ENCODE results near the gene ACP5.

Gene ACP5

GRCh38 chr19:11547929-11548700, 29.3 kb downstream of the ACP5 start:
- no peak for DNase-seq (ENCODE audit: low read depth in 2 of 2)

DNA sequence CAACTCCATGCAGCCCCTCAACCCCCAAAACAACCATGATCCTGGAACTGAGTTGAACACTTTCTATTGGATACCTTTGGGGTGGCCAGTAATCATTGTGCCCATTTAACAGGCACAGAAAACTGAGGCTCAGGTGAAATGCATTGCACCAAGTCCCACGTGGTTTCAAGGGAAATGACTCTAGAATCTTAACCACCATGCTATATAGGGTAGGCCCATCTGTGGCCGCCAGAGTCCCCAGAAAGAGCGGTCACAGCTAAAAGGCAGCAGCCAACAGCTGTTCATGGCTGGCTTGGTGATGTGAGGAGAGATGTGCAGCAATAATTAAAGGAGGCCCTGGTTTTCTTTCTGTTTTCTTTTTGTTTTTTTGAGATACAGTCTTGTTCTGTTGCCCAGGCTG, 36.2 kb downstream of the ACP5 start:
- no peak for DNase-seq (ENCODE audit: low read depth in 2 of 2)

GRCh38 chr19:11540645-11541044, 36.8 kb downstream of the ACP5 start:
- DNase-seq (ENCODE audit: low read depth in 2 of 2), result no peak

DNA sequence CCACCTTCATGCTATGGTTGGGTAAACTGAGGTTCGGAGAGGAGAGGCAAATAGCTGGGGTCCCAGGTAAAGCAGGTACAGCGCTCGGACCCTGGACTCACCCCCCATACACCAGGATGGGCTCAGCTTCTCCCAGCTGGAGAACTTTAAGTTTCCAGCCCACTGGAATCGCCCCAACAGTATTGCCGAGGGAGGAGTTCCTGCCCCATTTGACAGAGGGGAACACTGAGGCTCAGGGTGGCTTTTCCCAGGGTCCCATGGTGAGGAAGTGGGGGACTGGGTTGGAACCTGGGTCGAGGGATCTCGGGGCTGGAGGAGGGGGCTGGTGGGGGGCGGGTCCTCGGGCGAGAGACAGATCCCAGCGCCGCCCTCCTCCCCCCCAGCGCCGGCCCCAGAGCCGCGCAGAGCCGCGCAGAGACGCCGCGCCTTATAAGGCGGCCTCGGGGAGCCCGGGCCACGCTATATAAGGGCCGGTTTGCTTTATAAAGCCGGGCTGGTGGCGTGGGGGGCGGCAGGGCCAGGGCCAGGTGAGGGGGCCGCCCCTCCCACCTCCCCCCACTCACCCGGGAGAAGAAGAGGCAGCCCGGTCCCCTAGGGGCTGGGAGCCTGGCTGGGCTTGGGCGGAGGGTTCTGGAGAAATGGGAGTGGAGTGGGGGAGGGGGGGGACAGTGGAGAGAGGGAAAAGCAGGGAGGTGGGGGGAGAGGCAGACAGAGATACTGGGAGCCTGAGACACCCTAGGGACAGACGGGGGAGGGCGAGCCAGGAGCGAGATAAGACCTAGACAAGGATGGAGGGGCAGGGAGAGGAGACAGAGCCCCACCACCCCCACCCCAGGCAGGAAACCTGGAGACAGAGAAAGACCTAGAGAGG, 37.7 kb downstream of the ACP5 start:
- no peak for DNase-seq (ENCODE audit: low read depth in 2 of 2)

GRCh38 chr19:11538232-11539036, 39.0 kb downstream of the ACP5 start, which contains the start of gene CNN1:
TSS of gene CNN1 (plus strand) at chr19:11538851. CDS start at chr19:11538928, 77 bp downstream.
- no peak for DNase-seq (ENCODE audit: low read depth in 2 of 2)

DNA sequence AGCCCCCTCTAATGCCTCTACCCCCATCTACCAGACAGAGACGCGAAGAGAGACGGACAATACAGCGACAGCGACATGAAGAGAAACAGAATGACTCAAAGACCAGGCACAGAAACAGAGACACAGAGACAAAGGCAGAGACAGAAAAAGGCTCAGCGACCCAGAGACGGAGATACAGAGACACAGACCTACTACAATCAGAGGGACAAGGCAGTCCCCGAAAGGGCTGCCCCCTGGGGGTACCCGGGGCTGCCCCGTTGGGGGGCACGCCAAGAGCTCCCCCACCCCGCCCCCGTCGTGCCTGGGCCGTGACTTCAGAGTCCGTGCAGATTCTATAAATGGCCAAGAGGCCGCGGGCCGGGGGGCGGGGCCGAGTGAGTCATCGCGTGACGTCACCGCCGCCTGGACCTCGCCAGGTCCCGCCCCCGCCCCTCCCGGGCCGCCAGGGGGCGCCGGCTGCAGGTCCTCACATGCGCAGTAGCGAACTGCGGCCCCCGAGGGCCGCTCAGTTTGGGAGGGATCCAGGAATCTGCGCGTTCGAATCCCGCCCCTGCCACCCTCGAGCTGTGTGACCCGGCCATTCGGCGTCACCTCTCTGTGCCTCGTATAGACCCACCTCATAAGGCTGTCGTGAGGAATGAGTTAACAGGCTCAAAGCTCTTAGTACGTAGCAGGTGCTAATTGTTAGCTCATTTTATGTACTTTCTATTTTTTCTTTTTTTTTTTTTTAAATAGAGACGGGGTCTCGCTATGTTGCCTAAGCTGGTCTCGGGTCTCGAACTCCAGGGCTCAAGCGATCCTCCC, 41.5 kb downstream of the ACP5 start:
- peak; percentile 72 to 82 for DNase-seq (ENCODE audit: low read depth in 2 of 2)

- no peak for DNase-seq (ENCODE audit: low read depth in 2 of 2)
These were observed 42.5 kb downstream of the ACP5 start for GRCh38 chr19:11534948-11535347.

- no peak for DNase-seq (ENCODE audit: low read depth in 2 of 2)
These were observed 42.9 kb downstream of the ACP5 start for GRCh38 chr19:11534538-11534937.

- peak in 1 of 2 donors; percentile 39 for DNase-seq (ENCODE audit: low read depth in 2 of 2)
These were observed 47.0 kb downstream of the ACP5 start for GRCh38 chr19:11530432-11530831.

DNA sequence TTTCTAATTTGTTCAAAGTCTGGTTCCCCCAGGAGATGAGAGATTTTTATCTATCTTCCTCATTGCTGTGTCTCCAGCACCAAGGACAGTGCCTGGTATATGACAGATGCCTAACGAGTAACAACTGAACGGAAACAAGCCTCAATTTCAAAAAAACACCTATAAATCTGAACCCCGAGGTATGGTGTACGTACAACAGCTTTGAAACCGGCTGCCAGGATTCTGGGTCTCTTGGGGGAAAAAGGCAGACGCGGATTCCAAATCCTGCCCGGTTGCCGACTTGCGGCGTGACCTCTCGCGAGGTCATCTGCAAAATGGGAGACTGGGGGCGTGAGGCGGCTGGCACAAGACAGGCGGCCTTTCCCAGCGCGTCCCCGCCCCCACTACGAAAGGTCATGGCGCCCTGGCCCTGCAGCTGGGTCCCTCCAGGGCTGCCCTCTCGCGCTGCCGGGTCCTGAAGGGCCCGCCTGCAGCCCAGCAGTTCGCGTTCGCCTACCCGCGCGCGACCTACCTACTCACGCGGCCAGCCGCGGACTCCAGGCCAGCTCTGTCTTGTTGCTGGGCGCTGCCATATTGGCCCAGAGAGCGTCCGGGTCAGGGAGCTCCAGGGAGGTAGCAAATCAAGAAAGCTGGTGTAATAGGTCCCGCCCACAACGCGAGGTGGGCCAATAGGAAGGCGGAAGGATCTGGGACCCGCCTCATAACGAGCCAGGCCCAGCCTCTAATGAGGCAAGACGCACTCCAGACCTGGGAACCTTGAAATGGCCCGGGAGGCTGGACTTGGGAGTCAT, 48.7 kb downstream of the ACP5 start, which contains the start of gene ECSIT:
ECSIT (minus strand) TSS at position 584 of the 791 bp plus-strand sequence. CDS start 9,964 bp downstream, outside the sequence.
- DNase-seq (ENCODE audit: low read depth in 2 of 2), result peak; percentile 88 to 90
